Esophagus squamous epithelium (tissue), 4 donors: ENCODE results near the gene METRN.

Experiments
- POLR2A ChIP-seq, 4 donors: fragments of 450-650 bp; IDR thresholded peaks; one replicate each; pipeline ENCODE4 v1.6.1; 2017; ENCODE audit warnings: antibody characterized with exemption in 4 of 4, mild to moderate bottlenecking in 4 of 4, moderate library complexity in 3 of 4
- TF ChIP-seq, protein P1 (sequence below), 6 experiments: fragments of 450-650 bp in 4 of 6; fragments of 200-600 bp in 2 of 6; sonication (generic) in 2 of 6; IDR thresholded peaks; one replicate each; pipeline ENCODE4 v1.5.1; 2016 to 2019; ENCODE audit warnings: antibody characterized with exemption in 6 of 6, mild to moderate bottlenecking in 4 of 6, moderate library complexity in 4 of 6

DNA sequence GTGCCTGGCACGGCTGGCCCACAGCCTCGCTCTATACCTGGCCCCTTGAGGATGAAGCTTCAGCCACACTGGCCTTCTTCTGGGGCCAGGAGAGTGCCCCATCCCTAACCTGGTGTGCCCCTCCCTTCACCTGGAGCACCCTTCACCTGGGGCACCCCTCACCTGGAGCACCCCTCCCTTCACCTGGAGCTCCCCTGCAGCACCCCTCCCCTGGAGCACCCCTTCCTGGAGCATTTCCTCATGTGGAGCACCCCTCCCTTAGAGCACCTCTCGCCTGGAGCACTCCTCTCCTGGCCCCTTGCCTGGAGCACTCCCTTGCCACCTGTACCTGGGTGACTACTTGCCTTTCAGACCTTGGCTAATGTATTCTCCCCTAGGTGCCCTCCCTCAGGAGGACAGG, 6.9 kb upstream of the METRN start:
- TF ChIP-seq, protein P1, sequence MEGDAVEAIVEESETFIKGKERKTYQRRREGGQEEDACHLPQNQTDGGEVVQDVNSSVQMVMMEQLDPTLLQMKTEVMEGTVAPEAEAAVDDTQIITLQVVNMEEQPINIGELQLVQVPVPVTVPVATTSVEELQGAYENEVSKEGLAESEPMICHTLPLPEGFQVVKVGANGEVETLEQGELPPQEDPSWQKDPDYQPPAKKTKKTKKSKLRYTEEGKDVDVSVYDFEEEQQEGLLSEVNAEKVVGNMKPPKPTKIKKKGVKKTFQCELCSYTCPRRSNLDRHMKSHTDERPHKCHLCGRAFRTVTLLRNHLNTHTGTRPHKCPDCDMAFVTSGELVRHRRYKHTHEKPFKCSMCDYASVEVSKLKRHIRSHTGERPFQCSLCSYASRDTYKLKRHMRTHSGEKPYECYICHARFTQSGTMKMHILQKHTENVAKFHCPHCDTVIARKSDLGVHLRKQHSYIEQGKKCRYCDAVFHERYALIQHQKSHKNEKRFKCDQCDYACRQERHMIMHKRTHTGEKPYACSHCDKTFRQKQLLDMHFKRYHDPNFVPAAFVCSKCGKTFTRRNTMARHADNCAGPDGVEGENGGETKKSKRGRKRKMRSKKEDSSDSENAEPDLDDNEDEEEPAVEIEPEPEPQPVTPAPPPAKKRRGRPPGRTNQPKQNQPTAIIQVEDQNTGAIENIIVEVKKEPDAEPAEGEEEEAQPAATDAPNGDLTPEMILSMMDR (IDR thresholded peaks at IDR 0.05), result no peak
- TF ChIP-seq POLR2A (IDR thresholded peaks at IDR 0.05), result no peak
